ENCODE measurements around the gene SERPINA1. TPM values are rescaled to one million over a fixed set of nuclear protein-coding genes. Genes with fewer than 3 reads are reported as not detected.
"Not testable (repeated sequence)": the region's sequence is repeated elsewhere in the genome, so short reads cannot be mapped to it uniquely, and the experiment has no call there.

SERPINA1 gene
- total RNA-seq, 1 experiment from 2014 or later = not detected

GRCh38 chr14:94373708-94374107 is 14.7 kb downstream of the SERPINA1 start:
- H3K4me3 ChIP-seq (ENCODE audit: insufficient read depth, low read depth, low read length) = no peak overlapping the region
- no peaks in the 10 kb centered on the region for H3K27me3 ChIP-seq (ENCODE audit: control insufficient read depth, insufficient read depth, low read length)
- peak; percentile 18 for DNase-seq
- H3K36me3 ChIP-seq (replicated peaks; ENCODE audit: control insufficient read depth, insufficient read depth, low read length) = no peaks in the 10 kb centered on the region

DNA sequence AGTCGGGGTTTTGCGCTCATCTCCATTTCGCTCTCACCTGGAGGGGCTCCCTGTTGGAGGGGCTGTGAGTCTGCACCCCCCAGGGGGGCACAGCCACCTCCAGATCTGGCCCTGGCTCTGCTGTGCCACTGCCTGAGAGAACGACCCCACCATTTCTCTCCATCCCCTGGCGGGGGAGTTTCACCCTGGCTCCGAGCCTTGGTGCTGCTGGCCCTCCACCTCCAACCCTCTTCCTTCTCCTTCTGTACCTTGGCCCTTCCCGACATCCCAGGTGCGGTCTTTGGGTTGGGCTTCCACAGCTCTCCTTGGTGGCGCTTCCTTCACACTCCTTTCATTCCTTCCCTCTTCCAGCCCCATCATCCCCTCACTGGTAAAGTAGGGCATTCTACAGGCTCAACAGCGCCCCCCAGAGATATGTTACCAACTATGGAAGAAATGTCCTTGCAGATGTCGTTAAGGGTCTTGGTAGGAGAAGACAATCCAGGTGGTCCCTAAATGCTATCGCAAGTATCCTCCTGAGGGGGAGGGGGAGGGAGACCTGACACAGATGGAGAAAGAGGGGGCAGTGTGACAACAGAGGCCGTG is 16.3 kb downstream of the SERPINA1 start:
- H3K4me3 ChIP-seq (ENCODE audit: insufficient read depth, low read depth, low read length) = no peak overlapping the region
- no peaks in the 10 kb centered on the region for H3K27me3 ChIP-seq (ENCODE audit: control insufficient read depth, insufficient read depth, low read length)
- DNase-seq = peak; percentile 82
- H3K36me3 ChIP-seq (replicated peaks; ENCODE audit: control insufficient read depth, insufficient read depth, low read length) = no peaks in the 10 kb centered on the region

DNA sequence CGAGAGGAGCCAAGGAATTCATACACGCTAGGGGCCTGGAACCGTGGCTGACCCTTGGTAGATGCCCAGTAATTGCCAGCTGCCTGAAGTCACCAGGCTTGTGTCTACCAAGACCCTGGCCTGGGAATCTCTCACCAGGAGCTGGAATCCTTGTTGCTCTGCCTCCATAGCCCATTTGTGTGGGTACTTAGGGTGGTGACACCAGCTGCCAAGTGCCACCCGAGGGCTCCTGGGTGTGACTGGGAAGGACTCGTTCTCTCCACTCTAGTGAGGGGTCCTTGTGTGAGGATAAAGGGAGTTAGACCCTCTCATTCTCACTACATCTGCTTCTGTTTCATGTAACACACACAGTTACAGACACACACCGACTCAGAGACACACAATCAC is 17.9 kb downstream of the SERPINA1 start:
- Histone ChIP-seq H3K36me3 (replicated peaks; ENCODE audit: control insufficient read depth, insufficient read depth, low read length) (no peaks in the 10 kb centered on the region), H3K27me3 (ENCODE audit: control insufficient read depth, insufficient read depth, low read length) (no peaks in the 10 kb centered on the region), H3K4me3 (ENCODE audit: insufficient read depth, low read depth, low read length) (no peak overlapping the region)
- no peak for DNase-seq

DNA sequence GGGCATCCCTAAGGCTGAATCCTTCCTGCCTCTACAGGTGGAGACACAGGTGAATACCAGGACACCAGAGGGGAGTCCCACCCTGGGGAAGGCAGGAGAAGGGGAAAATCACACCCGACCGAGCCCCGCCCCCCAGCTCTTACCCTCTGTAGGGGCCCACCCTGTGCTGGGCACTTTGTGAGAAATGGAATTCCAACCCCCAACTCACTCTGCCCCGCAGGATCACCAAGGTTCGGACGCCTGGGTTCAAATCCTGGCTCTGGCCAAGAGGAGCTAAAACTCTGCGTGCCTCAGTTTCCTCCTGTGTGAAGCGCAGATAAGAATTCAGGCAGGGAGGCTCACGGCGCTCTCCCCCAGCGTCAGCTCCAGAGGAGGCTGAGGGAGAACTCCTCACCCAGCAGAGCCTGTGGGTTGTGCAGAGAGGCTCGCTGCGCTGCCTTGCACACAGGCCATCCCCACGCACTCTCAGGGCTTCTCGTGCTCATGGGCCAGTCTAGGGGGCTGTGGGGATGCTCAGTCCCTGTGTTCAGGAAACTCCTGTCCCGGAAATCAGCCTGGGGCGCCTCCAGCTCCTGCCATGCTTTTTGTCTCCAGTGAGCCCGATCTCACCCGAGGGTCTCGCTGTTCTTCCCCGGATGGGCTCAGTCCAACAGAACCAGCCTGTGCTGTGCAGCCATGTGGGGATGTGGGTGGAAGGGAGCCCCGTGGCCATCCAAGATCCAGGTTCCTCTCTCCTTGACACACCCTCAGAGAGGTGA is 18.5 kb downstream of the SERPINA1 start:
- not testable (repeated sequence) for H3K27me3 ChIP-seq (ENCODE audit: control insufficient read depth, insufficient read depth, low read length); H3K36me3 ChIP-seq (replicated peaks; ENCODE audit: control insufficient read depth, insufficient read depth, low read length); H3K4me3 ChIP-seq (ENCODE audit: insufficient read depth, low read depth, low read length); DNase-seq

- Histone ChIP-seq H3K4me3 (ENCODE audit: insufficient read depth, low read depth, low read length) (no peak overlapping the region), H3K36me3 (replicated peaks; ENCODE audit: control insufficient read depth, insufficient read depth, low read length) (no peaks in the 10 kb centered on the region), H3K27me3 (ENCODE audit: control insufficient read depth, insufficient read depth, low read length) (no peaks in the 10 kb centered on the region)
- no peak for DNase-seq
These were observed 19.4 kb downstream of the SERPINA1 start for GRCh38 chr14:94368956-94369355.

GRCh38 chr14:94368243-94368590 is 20.2 kb downstream of the SERPINA1 start:
- Histone ChIP-seq H3K4me3 (ENCODE audit: insufficient read depth, low read depth, low read length) (no peak overlapping the region), H3K36me3 (replicated peaks; ENCODE audit: control insufficient read depth, insufficient read depth, low read length) (no peaks in the 10 kb centered on the region), H3K27me3 (ENCODE audit: control insufficient read depth, insufficient read depth, low read length) (no peaks in the 10 kb centered on the region)
- no peak for DNase-seq

GRCh38 chr14:94367347-94368242 is 20.8 kb downstream of the SERPINA1 start:
- DNase-seq = no peak
- Histone ChIP-seq H3K27me3 (ENCODE audit: control insufficient read depth, insufficient read depth, low read length) (no peaks in the 10 kb centered on the region), H3K4me3 (ENCODE audit: insufficient read depth, low read depth, low read length) (no peak overlapping the region), H3K36me3 (replicated peaks; ENCODE audit: control insufficient read depth, insufficient read depth, low read length) (no peaks in the 10 kb centered on the region)

GRCh38 chr14:94366146-94366915 is 22.1 kb downstream of the SERPINA1 start, which contains the start of gene SERPINA2:
SERPINA2 (minus strand) TSS chr14:94366698.
- no peaks in the 10 kb centered on the region for H3K36me3 ChIP-seq (replicated peaks; ENCODE audit: control insufficient read depth, insufficient read depth, low read length)
- no peak for DNase-seq
- H3K27me3 ChIP-seq (ENCODE audit: control insufficient read depth, insufficient read depth, low read length) = no peaks in the 10 kb centered on the region

DNA sequence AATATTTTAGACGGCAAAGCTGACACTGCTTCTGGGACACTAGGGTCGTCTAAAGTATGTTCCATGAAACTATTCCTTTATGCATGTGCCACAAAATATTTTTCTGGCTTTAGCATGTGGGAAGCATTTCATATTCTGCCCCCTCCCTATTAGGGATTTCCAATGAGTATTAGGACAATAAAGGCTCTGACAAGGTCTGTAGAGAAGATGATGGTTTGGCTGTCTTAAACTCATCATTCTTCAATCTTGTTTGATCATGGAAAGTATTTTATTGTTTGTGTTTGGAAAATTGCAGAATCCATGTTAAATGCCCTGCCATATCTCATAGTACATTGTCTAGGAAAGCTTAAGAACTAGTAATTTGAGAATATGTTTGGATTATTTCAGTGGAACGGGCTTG is 22.8 kb downstream of the SERPINA1 start:
- DNase-seq = no peak
- H3K4me3 ChIP-seq (ENCODE audit: insufficient read depth, low read depth, low read length) = no peak overlapping the region
- no peaks in the 10 kb centered on the region for H3K36me3 ChIP-seq (replicated peaks; ENCODE audit: control insufficient read depth, insufficient read depth, low read length)
- H3K27me3 ChIP-seq (ENCODE audit: control insufficient read depth, insufficient read depth, low read length) = no peaks in the 10 kb centered on the region

More at GRCh38 chr14:94366146-94366915, 22.1 kb downstream of the SERPINA1 start, which contains the start of gene SERPINA2:
- no peak within 1 kb of the TSS for H3K4me3 ChIP-seq (ENCODE audit: insufficient read depth, low read depth, low read length)

- peak; percentile 41 for DNase-seq
- Histone ChIP-seq H3K4me3 (ENCODE audit: insufficient read depth, low read depth, low read length) (no peak overlapping the region), H3K27me3 (ENCODE audit: control insufficient read depth, insufficient read depth, low read length) (no peaks in the 10 kb centered on the region), H3K36me3 (replicated peaks; ENCODE audit: control insufficient read depth, insufficient read depth, low read length) (no peaks in the 10 kb centered on the region)
These were observed 23.4 kb downstream of the SERPINA1 start for GRCh38 chr14:94364964-94365363.

- DNase-seq = peak; percentile 2
- Histone ChIP-seq H3K36me3 (replicated peaks; ENCODE audit: control insufficient read depth, insufficient read depth, low read length) (no peaks in the 10 kb centered on the region), H3K4me3 (ENCODE audit: insufficient read depth, low read depth, low read length) (no peak overlapping the region), H3K27me3 (ENCODE audit: control insufficient read depth, insufficient read depth, low read length) (no peaks in the 10 kb centered on the region)
These were observed 24.4 kb downstream of the SERPINA1 start for GRCh38 chr14:94364037-94364436.

DNA sequence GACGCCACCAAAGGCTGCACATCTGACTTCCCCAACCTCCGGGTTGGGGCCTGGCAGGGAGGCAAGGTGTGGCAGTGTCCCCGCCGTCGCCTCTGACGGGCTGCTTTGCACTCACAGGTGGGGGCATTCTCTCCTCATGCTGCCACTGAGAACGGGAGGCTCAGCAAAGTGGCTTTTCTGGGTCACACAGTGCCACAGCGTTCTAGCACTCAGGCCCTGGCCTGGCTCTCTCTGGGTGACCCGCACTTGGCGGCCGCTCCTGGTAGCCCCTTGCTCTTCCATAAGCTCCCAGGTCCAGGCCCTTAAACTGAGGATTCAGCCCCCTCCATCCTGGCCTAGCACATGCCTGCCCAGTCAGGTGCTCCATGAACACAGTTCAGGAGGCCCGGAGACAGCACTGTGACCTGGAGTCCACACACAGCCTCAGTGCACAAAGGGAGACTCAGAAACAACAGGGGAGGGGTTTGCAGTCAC is 25.2 kb downstream of the SERPINA1 start:
- peak; percentile 35 for DNase-seq
- Histone ChIP-seq H3K27me3 (ENCODE audit: control insufficient read depth, insufficient read depth, low read length) (no peaks in the 10 kb centered on the region), H3K36me3 (replicated peaks; ENCODE audit: control insufficient read depth, insufficient read depth, low read length) (no peaks in the 10 kb centered on the region), H3K4me3 (ENCODE audit: insufficient read depth, low read depth, low read length) (no peak overlapping the region)

DNA sequence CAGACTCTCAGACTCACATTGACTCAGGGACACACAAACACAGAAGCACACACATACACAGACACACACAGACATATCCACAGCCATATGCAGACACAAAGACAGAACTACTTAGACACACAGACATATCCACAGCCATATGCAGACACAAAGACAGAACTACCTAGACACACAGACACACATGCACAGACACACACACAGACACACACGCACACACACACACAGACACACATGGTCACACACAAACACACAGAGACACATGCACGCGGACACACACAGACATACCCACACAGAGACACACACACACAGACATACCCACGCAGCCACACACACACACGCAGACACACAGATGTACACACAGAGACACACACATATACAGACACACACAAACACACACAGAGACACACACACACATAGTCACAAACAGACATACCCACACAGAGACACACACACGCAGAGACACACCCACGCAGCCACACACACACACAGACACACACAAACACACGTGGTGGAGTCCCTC is 25.7 kb downstream of the SERPINA1 start:
- no peak for DNase-seq
- Histone ChIP-seq H3K4me3 (ENCODE audit: insufficient read depth, low read depth, low read length) (no peak overlapping the region), H3K36me3 (replicated peaks; ENCODE audit: control insufficient read depth, insufficient read depth, low read length) (no peaks in the 10 kb centered on the region), H3K27me3 (ENCODE audit: control insufficient read depth, insufficient read depth, low read length) (no peaks in the 10 kb centered on the region)

DNA sequence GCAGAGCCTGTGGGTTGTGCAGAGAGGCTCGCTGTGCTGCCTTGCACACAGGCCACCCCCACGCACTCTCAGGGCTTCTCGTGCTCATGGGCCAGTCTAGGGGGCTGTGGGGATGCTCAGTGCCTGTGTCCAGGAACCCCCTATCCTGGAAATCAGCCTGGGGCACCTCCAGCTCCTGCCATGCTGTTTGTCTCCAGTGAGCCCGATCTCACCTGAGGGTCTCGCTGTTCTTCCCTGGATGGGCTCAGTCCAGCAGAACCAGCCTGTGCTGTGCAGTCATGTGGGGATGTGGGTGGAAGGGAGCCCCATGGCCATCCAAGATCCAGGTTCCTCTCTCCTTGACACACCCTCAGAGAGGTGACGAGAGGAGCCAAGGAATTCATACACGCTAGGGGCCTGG is 26.7 kb downstream of the SERPINA1 start:
- H3K36me3 ChIP-seq (replicated peaks; ENCODE audit: control insufficient read depth, insufficient read depth, low read length) = no peaks in the 10 kb centered on the region
- no peak overlapping the region for H3K4me3 ChIP-seq (ENCODE audit: insufficient read depth, low read depth, low read length)
- no peaks in the 10 kb centered on the region for H3K27me3 ChIP-seq (ENCODE audit: control insufficient read depth, insufficient read depth, low read length)
- no peak for DNase-seq
